Esophagus squamous epithelium (tissue), 4 donors: ENCODE results near the gene PNO1.

Source experiments
- POLR2A ChIP-seq, 4 donors: fragments of 450-650 bp; IDR thresholded peaks; one replicate each; pipeline ENCODE4 v1.6.1; 2017; ENCODE audit warnings: antibody characterized with exemption in 4 of 4, mild to moderate bottlenecking in 4 of 4, moderate library complexity in 3 of 4
- TF ChIP-seq, protein P1 (sequence below), 6 experiments: fragments of 450-650 bp in 4 of 6; fragments of 200-600 bp in 2 of 6; sonication (generic) in 2 of 6; IDR thresholded peaks; one replicate each; pipeline ENCODE4 v1.5.1; 2016 to 2019; ENCODE audit warnings: antibody characterized with exemption in 6 of 6, mild to moderate bottlenecking in 4 of 6, moderate library complexity in 4 of 6

DNA sequence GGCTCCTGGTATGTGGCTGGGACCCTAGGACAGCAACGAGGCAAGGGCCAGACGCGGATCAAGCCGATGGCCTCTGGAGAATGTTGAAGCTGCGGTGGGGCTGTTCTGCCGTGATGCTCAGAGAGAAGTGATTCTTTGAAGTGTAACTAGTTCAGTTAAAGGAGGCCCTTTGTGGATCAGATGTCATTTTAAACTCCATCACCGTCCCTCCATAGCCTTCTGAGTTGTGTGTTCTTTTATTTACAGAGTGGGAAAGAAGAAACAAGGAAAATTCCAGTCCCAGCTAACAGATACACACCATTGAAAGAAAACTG, 403 bp downstream of the PNO1 start:
- TF ChIP-seq POLR2A (IDR thresholded peaks at IDR 0.05): no peak
- TF ChIP-seq, protein P1, sequence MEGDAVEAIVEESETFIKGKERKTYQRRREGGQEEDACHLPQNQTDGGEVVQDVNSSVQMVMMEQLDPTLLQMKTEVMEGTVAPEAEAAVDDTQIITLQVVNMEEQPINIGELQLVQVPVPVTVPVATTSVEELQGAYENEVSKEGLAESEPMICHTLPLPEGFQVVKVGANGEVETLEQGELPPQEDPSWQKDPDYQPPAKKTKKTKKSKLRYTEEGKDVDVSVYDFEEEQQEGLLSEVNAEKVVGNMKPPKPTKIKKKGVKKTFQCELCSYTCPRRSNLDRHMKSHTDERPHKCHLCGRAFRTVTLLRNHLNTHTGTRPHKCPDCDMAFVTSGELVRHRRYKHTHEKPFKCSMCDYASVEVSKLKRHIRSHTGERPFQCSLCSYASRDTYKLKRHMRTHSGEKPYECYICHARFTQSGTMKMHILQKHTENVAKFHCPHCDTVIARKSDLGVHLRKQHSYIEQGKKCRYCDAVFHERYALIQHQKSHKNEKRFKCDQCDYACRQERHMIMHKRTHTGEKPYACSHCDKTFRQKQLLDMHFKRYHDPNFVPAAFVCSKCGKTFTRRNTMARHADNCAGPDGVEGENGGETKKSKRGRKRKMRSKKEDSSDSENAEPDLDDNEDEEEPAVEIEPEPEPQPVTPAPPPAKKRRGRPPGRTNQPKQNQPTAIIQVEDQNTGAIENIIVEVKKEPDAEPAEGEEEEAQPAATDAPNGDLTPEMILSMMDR (IDR thresholded peaks at IDR 0.05): no peak
